ENCODE measurements around the gene NLRP3.

- no peak for TF ChIP-seq CTCF (IDR thresholded peaks at IDR 0.05)
- no peak for TF ChIP-seq POLR2A (IDR thresholded peaks at IDR 0.05)
Measured at GRCh38 chr1:247453245-247453644, 37.3 kb downstream of the NLRP3 start.

All from esophagus squamous epithelium (tissue), 4 donors.